ENCODE data around the gene UGT1A9. TPM values are rescaled to one million over a fixed set of nuclear protein-coding genes. Genes with fewer than 3 reads are reported as not detected.

UGT1A9 gene
- total RNA-seq, 1 donor from 2014 or later: 0.10 TPM

DNA sequence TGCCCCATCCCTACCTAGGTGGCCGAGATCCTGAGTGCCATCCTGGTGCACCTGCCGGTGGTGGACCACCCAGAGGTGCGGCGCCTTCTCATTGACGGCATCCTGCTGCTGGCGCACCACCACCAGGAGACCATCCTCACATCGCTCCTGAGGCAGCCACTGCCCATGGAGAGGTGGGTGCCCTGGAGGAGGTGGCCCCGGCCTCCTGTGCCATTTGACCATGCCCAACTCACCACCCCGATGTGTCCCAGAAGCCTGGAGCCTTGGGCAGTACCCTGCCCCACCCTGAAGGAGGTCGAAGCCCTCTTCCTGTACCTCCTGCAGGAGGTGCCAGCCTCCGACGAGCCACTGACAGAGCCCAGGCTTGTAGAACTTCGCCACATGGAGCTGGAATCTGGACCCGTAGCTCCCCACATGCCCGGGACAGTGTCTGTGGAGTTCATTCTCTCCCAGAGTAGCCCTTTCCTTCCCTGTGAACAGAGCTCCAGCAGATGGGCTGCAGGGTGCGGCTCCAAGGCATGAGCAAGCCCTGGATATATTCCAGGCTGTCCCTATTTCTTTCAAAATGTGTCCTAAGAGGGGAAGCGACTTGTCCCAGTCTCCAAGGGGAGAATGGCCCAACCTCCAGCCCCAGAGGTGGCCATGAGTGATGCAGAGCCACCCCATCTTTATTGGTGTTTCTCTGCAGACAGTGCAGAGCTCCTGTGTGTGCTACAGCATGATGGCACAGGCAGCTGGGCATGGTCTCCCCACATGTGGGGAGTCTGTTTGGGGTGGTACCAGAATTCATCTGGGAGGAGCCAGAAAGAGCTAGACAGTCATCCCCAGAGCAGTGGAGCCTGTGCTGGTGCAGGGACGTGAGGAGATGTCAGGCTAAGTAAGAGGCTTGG lies 148.4 kb downstream of the UGT1A9 start:
- DNase-seq (ENCODE audit: low spot score): peak; percentile 82
- peaks cover 1% of the 10 kb centered on the region for H3K36me3 Mint-ChIP-seq (ENCODE audit: low read depth)
- H3K4me1 Mint-ChIP-seq (ENCODE audit: low read depth): peaks cover 24% of the 10 kb centered on the region
- H3K4me3 Mint-ChIP-seq (ENCODE audit: unreplicated experiment): no peak overlapping the region
- H3K27ac Mint-ChIP-seq (ENCODE audit: unreplicated experiment): no peak overlapping the region
- peaks cover 6% of the 10 kb centered on the region for H3K27me3 Mint-ChIP-seq (ENCODE audit: low read depth)
- no peaks in the 10 kb centered on the region for H3K9me3 Mint-ChIP-seq (ENCODE audit: low read depth)
- TF ChIP-seq, protein P1, sequence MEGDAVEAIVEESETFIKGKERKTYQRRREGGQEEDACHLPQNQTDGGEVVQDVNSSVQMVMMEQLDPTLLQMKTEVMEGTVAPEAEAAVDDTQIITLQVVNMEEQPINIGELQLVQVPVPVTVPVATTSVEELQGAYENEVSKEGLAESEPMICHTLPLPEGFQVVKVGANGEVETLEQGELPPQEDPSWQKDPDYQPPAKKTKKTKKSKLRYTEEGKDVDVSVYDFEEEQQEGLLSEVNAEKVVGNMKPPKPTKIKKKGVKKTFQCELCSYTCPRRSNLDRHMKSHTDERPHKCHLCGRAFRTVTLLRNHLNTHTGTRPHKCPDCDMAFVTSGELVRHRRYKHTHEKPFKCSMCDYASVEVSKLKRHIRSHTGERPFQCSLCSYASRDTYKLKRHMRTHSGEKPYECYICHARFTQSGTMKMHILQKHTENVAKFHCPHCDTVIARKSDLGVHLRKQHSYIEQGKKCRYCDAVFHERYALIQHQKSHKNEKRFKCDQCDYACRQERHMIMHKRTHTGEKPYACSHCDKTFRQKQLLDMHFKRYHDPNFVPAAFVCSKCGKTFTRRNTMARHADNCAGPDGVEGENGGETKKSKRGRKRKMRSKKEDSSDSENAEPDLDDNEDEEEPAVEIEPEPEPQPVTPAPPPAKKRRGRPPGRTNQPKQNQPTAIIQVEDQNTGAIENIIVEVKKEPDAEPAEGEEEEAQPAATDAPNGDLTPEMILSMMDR (IDR thresholded peaks at IDR 0.05): no peak

DNA sequence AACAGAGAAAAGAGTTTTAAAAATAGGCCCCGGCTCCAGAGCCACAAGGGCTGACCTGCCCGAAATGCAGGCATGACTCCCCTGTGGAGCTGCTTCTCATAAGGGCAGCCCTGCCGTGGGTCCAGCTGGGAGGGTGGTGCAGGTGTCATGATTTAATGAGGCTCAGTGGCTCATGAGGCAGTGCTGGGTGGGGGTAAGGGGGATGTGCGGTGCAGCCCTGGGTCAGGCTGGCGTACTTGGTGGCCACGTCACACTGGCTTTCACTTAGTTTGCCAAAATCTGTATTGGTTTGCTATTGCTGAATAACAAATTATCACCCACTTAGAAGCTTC lies 149.0 kb downstream of the UGT1A9 start:
- no peak overlapping the region for H3K4me3 Mint-ChIP-seq (ENCODE audit: unreplicated experiment)
- peak; percentile 50 for DNase-seq (ENCODE audit: low spot score)
- peaks cover 1% of the 10 kb centered on the region for H3K36me3 Mint-ChIP-seq (ENCODE audit: low read depth)
- H3K27me3 Mint-ChIP-seq (ENCODE audit: low read depth): peaks cover 6% of the 10 kb centered on the region
- H3K4me1 Mint-ChIP-seq (ENCODE audit: low read depth): peaks cover 22% of the 10 kb centered on the region
- TF ChIP-seq, protein P1 (IDR thresholded peaks at IDR 0.05): no peak
- no peaks in the 10 kb centered on the region for H3K9me3 Mint-ChIP-seq (ENCODE audit: low read depth)
- H3K27ac Mint-ChIP-seq (ENCODE audit: unreplicated experiment): no peak overlapping the region

DNA sequence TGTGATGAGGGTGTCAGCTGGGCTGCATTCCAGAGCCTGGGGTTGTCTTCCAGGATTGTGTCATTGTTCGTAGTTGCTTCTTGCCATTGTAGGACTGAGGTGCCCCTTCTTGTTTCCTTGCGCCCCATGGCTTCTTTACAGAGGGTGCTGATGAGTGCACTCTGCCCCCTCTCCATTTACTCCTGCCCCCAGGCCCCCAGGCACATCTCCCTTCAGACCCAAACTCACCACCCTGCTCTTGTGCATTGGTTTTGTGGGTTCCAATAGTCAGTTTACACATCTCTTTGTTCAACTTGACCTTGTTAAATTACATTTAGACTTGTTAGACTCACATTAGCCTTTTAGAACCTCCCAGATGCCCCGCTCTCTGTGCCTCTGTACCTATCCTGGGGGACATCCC lies 149.5 kb downstream of the UGT1A9 start:
- Mint-ChIP-seq H3K9me3 (ENCODE audit: low read depth) (peaks cover 1% of the 10 kb centered on the region), H3K27me3 (ENCODE audit: low read depth) (peaks cover 6% of the 10 kb centered on the region), H3K27ac (ENCODE audit: unreplicated experiment) (no peak overlapping the region), H3K4me1 (ENCODE audit: low read depth) (peaks cover 17% of the 10 kb centered on the region), H3K36me3 (ENCODE audit: low read depth) (peaks cover 1% of the 10 kb centered on the region), H3K4me3 (ENCODE audit: unreplicated experiment) (no peak overlapping the region)
- TF ChIP-seq, protein P1 (IDR thresholded peaks at IDR 0.05): no peak
- peak; percentile 25 for DNase-seq (ENCODE audit: low spot score)

DNA sequence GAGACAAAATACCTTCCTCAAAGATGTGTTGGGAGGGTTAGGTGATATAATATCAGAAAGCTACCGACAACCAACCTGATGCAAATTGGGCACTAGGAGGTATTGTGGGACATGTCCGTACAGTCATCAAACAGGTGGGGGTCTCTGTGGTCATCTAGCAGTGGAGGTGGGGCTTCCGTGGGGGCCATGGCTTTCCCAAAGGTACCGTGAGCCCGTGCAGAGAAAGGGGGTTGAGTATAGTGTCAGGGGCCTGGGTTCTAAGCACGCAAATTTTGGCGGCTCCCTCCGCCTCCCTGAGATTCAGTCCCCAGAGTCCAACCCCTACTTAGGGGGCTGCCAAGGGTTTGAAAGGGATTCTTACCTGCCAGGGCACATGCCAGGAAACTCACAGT lies 150.0 kb downstream of the UGT1A9 start:
- no peak for DNase-seq (ENCODE audit: low spot score)
- Mint-ChIP-seq H3K4me1 (ENCODE audit: low read depth) (peaks cover 12% of the 10 kb centered on the region), H3K27me3 (ENCODE audit: low read depth) (peaks cover 6% of the 10 kb centered on the region), H3K36me3 (ENCODE audit: low read depth) (peaks cover 1% of the 10 kb centered on the region), H3K4me3 (ENCODE audit: unreplicated experiment) (no peak overlapping the region), H3K9me3 (ENCODE audit: low read depth) (peaks cover 6% of the 10 kb centered on the region), H3K27ac (ENCODE audit: unreplicated experiment) (no peak overlapping the region)
- TF ChIP-seq, protein P1 (IDR thresholded peaks at IDR 0.05): no peak

DNA sequence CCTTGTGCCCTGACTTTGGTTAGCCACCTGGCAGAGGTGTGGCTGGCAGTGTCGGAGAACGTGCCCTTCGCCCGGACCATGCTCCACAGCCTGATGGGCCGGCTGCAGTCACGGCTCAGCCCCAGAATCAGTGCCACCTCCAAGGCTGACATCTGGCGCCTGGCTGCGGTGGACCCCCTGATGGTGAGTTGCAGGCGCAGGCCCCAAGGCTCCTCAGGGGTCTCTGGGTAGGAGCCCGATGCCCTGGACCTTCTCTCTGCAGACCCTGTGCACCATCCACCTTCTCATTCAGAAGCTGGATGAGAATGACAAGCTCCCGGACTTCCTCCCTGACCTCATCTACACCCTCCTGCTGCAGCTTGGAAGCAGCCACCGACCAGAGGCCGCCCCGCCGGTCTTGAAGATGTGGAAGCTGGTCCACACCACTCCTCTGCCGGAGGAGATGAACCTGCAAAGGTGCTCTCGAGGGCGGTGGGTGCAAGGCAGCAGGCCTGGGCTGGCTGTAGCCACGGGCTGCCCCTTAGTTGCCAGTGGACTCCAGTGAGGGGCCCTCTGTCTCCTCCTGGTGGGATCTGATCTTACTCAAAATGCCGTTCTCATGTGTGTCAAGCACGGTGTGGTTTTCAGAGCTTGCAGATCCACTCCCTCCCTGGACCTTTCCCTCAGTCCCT lies 150.5 kb downstream of the UGT1A9 start:
- H3K27ac Mint-ChIP-seq (ENCODE audit: unreplicated experiment): no peak overlapping the region
- H3K27me3 Mint-ChIP-seq (ENCODE audit: low read depth): peaks cover 6% of the 10 kb centered on the region
- H3K9me3 Mint-ChIP-seq (ENCODE audit: low read depth): peaks cover 7% of the 10 kb centered on the region
- TF ChIP-seq, protein P1 (IDR thresholded peaks at IDR 0.05): no peak
- H3K4me3 Mint-ChIP-seq (ENCODE audit: unreplicated experiment): no peak overlapping the region
- peaks cover 1% of the 10 kb centered on the region for H3K36me3 Mint-ChIP-seq (ENCODE audit: low read depth)
- peaks cover 7% of the 10 kb centered on the region for H3K4me1 Mint-ChIP-seq (ENCODE audit: low read depth)
- peak; percentile 85 for DNase-seq (ENCODE audit: low spot score)

Other genes starting within 250 kb of the UGT1A9 start
- gene USP40, start 105.1 kb upstream of the UGT1A9 start, total RNA-seq: 29.4 to 38.2 TPM (median 33.1 TPM) in 3 replicates
- not detected in 3 replicates for gene UGT1A8, start 54.3 kb upstream of the UGT1A9 start, total RNA-seq
- not detected in 3 replicates for gene UGT1A10, start 35.5 kb upstream of the UGT1A9 start, total RNA-seq
- gene UGT1A7, start 10.0 kb downstream of the UGT1A9 start, total RNA-seq: 0.12 to 0.23 TPM in 2 of 3 replicates, not detected in the other
- 0.17 TPM in 1 of 3 replicates, not detected in the others for gene UGT1A6, start 21.0 kb downstream of the UGT1A9 start, total RNA-seq
- not detected in 3 replicates for gene UGT1A5, start 41.0 kb downstream of the UGT1A9 start, total RNA-seq
- not detected in 3 replicates for gene UGT1A4, start 46.8 kb downstream of the UGT1A9 start, total RNA-seq
- gene UGT1A3, start 57.1 kb downstream of the UGT1A9 start, total RNA-seq: not detected in 3 replicates
- gene UGT1A1, start 88.4 kb downstream of the UGT1A9 start, total RNA-seq: not detected in 3 replicates
- gene MROH2A, start 106.4 kb downstream of the UGT1A9 start, total RNA-seq: not detected in 3 replicates
- 6.9 to 9.2 TPM (median 8.2 TPM) in 3 replicates for gene HJURP, start 182.6 kb downstream of the UGT1A9 start, total RNA-seq
- 0.15 TPM in 1 of 3 replicates, not detected in the others for gene TRPM8, start 245.5 kb downstream of the UGT1A9 start, total RNA-seq